GM12892 (cell line): Measurements from ENCODE around the gene RPS6KA2.

ENCODE experiments used
- POLR2AphosphoS5 ChIP-seq: IDR thresholded peaks from 2 replicates; pipeline ENCODE4 v1.6.1; 2011; ENCODE audit warnings: low read depth, low read length, control low read depth
- TAF1 ChIP-seq: IDR thresholded peaks from 2 replicates; pipeline ENCODE4 v1.6.1; 2011; ENCODE audit warnings: low read depth, mild to moderate bottlenecking, control low read depth, low read length, borderline replicate concordance

DNA sequence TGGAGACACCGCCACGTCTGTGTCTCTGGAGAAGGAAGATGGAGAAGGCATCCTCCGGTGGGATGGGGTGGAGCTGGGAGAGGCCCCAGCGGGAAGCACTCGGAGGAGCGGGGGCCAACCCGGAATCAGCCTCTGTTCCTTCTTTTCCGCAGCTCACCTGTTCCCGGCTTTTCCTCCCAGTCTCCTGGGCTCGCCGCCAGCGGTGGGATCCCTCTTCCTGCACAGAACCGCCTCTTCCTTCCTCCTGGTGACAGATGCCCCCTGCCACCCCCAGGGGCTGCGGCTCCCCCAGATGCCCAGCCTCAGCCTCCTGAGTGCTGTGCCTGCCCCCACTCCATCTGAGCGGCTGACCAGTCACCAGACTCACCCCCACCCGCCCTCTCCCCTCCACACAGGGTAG, 63.9 kb downstream of the RPS6KA2 start:
- TF ChIP-seq POLR2AphosphoS5, result no peak
- TF ChIP-seq TAF1, result no peak
